Activated T-cell treated with anti-CD3 and anti-CD28 coated beads, Interleukin-2, amount 50 U/mL, for 48 hours (primary cell): ENCODE measurements around the gene SH2D1A.
"Not testable (repeated sequence)": the region's sequence is repeated elsewhere in the genome, so short reads cannot be mapped to it uniquely, and the experiment has no call there.

ENCODE experiments used
- DNase-seq, 2 experiments: peaks; one replicate each; pipeline ENCODE4 v3.0.0-alpha.2; 2020

Gene SH2D1A

DNA sequence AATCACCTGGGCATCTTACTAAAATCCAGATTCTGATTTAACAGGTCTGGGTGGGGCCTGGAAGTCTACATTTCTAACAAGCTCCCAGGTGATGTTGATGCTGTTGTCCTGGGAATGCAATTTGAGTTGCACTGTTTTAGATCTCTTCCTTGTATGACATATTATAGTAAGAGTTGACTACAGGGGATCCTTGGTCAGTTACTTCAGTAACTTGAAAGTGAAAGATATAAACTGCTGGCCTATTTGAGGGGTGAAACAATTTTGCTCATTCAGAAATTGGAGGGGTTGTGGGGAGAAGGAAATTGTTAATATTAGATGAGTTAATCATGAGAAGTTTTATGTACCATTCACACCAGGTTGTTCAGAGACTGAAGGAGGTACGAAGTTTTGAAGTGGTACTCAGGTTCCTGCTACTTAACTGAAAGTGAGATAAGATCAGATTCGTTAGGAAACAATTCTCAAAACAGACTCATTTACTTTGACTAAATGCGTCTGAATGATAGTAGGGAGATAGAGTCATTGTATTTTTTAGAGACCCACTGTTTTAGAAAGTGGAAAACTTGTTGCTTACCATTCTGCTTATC, 12.5 kb downstream of the SH2D1A start:
- no peak for DNase-seq

DNA sequence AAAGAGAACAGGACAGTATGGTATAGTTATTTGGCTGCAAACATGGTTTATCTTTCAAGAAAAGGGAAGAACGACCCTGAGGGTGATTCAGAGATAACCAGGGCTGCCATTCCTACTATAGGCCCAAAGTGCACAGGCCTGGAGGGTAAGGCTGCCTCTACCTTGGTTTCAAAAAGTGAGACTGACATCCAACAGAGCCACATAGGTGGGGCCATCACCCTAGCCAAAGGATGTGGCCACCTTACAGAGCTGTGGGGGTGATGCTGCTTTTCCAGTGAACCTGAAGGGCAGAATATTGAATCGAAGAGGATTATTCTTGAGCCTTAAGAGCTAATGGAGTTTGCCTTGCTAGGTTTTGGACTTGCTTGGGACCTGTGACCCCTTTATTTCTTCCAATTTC, 15.7 kb downstream of the SH2D1A start:
- DNase-seq = peak in 1 of 2 experiments; percentile 34

DNA sequence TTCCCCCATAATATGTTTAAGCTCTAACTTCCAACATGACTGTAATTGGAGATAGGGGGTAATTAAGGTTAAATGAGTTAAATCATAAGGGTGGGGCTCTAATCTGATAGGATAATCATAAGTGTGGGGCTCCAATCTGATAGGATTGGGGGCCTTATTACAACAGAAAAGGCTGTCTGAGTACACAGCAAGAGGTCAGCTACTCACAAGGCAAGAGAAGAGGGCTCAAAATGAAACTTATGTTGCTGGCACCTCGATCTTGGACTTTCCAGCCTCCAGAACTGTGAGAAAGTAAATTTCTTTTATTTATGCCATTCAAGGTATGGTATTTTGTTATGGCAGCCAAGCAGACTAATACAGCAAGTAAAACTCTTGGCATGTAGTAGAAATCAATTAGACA, 16.4 kb downstream of the SH2D1A start:
- no peak for DNase-seq

DNA sequence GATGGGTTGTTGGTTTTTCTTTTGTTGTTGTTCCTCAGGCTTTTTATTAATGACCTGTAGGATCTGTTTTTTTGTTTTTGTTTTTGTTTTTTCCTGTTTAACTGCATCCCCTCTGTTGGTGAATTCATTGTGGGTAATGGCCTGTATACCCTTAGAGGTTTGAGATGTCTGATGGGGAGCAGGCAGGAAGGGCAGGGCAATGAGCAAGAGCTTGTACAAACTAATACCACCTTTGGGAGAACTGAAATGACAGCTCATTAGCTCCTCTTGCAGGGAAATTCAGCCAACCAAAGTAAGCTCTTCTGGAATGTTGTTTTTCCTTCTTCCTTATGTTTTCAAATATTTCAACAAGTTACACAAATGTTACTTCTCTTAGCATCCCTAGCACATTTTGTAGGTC, 23.4 kb downstream of the SH2D1A start:
- no peak for DNase-seq

DNA sequence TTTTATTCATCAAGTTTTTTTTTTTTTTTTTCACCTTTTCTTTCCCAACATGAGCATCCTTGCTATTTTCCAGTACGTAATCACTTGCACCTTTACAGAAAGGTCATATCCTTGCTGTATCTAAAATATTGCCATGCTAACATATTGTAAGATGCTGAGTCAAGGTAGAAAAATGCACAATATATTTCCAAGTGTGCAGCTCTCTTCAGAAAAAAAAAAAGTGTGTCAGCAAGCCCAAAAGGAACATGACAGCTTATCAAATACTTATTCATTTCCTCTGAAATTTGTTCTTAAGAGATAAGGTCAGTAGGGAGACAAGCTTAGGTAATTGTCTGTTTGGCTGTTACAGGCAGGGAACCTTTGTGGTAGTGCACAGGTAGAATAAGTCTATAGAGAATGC, 27.0 kb downstream of the SH2D1A start:
- DNase-seq = no peak

DNA sequence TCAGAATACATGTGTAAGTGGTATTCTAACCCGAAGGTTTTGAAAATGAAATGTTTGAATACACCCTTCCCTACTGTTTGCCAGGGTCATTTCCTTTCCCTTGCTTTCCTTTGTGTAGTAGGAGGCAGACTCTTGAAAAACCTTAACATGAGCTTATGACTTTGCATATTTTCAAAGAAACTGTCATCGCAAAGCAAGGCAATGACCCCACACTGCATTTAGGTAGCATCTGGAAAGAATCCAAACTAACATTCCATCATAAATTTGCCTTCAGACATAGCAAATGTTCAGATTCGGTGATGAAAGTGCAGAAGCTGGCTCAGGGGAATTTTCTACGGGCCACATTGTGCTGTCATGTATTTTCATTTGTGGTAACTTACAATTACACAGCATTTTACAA, 32.3 kb downstream of the SH2D1A start:
- no peak for DNase-seq

DNA sequence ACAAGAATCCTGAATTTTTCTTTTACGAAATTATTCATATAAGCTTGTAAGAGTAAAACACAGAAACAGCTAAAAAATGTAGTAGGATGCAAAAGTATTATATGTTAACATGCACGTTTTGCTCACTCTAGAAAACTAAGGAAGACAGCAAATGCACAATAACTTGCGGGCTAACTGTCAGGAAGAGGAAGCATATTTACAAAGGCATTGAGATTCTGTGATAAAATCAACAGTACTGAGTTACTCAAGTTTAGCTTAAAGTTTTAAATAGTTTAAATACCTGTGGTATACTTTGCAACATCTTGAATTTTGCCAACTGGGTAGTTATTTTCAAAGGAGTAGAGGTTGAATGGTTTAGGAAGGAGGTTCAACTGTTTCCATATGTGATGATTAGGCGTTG, 37.0 kb downstream of the SH2D1A start:
- no peak for DNase-seq

DNA sequence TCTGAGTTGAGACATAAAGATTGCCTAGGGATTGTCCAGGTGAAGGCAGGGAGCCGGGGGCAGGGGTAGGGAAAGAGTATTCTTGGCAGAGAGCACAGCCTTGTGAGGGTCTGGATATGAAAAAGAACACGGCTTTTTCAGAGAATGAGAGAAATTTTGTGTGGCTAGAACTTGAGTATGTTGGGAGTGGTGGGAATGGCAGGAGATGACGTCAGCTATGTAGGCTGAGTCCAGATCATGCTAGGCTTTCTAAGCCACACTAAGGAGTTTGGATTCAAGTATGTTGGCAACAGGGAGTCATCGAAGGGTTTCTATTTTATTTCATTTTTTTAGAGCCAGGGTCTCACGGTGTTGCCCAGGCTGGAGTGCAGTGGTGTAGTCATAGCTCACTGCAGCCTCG, 40.0 kb downstream of the SH2D1A start:
- DNase-seq = no peak

DNA sequence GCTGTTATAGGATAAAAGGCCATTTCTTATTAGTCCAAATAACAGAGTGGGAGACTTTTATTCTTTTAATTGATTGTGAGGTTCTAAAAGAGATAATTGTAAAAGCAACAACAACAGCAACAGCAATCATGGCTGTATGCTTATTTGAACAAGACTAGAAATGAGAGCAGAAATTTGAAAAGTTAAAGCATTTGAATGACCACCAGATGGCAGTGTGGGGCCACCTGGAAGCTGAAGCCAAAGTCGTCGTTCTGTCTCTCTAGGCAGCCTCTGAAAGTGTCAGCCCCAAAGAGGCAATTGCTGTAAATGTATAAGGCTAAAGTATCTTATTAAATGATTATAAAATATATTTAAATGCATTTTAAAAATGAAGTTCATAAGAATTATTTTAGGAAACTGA, 42.2 kb downstream of the SH2D1A start:
- DNase-seq = peak; percentile 61 to 66

DNA sequence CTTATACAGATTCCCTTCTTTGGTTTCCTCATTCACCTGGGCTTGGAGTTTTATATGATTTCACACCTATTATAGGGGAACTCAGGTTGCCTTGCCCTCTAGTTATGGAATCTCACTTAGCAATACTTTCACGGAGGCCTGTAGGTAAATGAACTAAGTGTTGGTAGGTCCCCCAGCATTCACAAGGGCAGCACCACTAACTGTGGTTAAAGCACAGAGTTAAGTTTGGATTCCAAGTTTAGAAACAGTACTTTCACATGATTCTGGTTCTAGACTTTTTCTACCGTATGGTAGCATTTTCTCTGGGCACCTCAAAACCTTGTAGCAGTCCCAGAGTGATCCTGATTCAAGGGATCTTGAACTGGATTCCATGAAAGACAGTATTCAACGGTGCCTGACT, 46.4 kb downstream of the SH2D1A start:
- no peak for DNase-seq

DNA sequence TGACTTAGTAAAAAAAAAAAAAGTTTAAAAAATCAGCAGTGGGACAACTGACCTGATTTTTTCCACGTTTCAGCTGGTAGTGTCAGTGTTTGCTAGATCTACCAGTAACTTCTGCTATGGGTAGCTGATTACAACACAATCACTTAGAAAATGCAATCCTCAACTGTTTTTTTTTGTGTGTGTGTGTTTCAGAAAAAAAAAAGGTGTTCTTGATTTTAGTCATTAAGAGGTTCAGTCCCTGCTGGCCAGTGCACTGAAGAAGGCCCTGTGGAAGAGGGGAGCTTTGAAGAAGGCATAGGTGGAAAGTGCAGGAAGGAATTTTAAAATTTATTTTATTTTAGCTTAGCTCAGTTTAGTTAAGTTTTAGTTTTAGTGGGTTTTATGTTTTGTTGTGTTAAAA, 46.9 kb downstream of the SH2D1A start:
- no peak for DNase-seq

DNA sequence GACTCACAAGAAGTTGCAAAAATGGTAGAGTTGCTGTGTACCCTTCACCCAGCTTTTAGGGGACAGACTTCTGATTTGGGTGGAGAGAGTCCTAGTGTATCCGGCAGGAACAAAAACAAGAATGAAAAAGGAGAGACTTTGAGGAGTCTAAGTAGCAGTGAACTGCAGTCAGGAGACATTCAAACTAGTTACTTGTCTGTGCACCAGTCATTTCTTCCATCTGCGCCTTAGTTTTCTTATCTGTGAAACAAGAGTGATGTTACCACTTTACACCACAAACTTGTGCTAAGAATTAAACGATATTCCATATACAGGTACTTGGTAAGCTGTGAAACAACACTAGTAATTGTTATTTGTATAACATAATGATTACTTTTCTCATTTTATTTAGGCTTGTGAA, 47.3 kb downstream of the SH2D1A start:
- DNase-seq = no peak

DNA sequence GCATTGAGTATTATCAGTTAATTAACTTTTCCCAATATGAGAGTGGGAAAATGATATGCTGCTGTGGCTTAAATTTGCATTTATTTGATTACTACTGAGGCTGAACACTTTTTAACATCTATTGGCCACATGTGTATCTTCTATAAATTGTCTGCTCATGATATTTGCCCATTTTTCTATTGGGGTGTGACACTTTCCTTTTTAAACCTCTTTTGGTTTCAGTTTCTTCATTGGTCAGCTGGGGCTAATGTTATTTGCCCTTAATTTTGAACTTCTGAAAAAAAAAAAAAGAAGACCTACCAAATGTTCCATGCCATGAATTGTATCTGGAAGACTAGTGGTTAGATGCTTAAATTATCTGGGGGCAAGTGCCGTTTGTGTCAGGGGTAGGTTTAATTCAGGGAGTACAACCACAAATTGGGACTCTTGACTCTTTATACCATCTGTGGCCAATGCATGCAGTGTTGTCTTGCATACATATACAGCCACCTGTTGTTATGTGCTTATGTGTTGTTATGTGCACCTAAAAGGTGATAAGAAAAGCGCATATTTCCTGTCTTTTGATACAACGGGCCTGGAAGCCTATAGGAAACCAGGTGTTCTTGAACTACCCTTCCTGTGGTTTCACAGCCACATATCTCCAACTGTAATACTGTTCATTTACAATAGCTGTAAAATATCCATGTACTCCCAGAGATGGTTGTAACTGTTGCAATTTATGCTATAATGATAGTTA, 49.0 kb downstream of the SH2D1A start:
- no peak for DNase-seq

DNA sequence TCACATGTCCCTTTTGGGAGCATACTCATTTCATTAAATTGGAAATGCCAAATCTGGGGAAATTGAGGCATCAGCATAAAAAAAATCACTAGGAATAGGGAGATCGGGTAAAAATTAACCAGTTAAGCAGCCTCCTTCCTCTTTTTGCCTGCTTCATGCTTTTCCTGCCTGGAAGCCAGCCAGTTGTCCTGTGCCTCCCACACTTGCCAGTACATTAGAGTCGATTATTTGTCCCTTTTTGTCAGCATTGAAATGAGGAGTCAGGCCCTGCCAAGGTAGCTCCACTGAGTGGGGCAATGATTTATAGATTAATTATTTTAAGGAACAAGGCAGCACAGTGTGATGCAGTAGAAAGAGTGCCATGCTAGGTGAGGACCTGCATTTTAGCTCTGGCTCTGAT, 55.3 kb downstream of the SH2D1A start:
- DNase-seq = no peak

DNA sequence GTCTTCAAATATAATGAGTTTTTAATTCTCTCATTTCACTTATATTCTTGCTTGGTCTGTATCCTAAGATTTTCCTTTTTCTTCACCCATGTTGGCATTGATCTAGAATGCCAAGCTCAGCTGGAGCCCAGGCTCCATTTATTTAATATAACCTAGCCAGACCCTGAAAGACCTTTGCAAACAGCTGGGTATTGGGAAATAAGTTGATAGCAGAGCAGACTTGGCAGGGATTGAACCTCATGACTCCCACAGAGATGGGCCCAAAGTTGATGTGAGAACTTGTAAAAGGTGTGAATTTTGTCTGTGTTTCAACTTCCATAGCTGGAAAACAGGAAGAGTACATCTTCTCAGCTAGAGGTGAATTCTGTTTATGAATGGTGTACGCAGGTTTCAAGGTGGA, 59.5 kb downstream of the SH2D1A start:
- no peak for DNase-seq

DNA sequence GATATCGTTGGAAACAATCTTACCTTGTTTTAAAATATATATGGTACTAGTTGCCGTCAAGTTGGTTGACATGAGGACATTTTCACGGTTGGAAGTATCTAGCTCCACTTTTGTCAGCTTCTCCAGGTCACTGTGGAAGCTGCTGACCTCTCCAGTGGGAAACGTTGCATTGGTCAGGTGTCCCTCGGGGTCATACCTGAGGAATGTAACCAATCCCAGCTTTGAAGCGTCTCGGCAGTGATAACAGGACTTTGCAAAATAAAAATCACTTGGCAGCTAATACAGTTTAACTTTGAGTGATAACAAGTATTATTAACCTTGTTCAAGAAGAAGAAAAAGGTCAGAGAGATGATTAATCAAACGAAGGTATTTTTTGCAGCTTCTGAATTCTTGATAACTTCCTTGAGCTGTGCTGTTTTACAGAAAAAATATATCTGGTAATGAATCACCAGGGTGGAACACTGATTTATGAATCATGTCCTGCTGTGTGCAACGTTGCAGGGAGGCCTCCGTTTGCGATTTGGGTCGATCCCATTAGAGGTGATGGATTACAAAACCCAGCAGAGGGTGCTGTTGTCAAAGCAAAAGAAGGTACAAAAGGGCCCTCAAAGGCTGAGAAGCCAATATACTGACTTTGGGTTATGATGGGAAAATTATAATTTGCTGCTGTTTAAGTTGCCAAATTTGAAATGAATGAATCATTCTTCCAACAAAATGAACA, 60.1 kb downstream of the SH2D1A start:
- DNase-seq = peak; percentile 71 to 77

DNA sequence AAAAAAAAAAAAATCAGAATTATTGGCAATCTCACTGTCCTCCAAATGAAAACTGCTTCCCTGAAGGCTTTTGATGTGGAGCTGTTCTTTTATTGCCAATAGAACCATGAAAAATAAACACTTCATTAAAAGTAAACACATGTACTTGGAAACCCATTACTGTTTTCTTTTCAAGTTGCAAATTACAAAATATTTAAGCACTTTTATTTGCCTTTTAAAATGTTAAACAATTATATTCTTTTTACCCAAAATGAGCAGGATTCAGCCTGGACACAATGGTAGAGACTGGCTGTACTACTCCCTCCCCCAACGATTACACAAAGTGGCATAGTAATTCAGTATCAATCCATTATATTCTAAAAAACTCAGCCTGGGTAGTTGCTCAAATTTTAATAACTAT, 60.9 kb downstream of the SH2D1A start:
- DNase-seq = no peak

DNA sequence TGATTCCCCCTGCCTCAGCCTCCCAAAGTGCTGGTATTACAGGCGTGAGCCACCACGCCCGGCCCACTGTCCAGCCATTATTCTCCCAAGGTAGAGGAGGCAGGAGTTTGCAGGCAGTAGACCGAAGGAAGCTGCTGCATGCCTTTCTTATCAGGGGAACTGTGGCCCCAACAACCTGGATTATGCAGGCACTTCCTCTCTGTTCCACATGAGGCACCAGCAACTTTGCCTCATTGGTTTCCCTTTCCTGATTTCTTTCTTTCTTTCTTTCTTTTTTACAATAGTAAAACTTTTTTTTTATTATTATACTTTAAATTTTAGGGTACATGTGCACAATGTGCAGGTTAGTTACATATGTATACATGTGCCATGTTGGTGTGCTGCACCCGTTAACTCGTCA, 62.0 kb downstream of the SH2D1A start:
- DNase-seq = not testable (repeated sequence)

DNA sequence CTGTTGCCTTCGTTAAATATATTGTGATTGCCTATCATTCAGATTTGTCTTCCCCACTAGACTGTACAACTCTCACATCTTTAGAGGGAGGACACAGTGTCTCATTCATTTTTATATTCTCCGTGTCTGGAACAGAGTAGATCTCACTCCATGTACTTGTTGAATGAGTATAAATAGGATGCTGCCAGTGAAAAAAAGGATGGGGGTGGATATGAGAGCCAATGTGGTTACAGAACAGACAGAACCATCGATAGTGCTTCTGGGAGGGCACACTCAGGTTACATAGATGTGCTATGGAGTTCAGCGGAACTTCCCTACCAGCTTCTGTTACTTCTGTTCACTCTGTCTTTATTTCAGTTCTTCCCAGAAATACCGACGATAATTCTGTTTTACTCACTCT, 66.9 kb downstream of the SH2D1A start:
- no peak for DNase-seq

DNA sequence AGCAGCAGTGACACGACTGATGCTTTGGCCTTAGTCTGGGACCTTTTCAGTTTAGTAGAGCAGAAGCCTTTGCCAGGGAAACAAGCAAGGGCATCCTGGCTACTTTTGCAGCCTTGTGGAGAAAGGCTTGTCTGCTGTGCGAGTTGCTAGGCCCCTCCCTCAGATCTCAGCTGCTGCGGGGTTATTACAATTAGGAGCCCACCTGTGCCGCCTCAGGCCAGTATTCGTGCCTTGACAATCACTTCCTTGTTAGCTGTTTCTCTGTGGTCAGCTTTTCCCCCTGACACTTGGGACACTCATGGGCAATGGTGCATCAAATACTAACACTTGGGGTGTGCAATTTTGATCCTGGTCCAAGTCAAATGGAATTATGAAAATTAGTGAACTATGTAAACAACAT, 67.9 kb downstream of the SH2D1A start:
- no peak for DNase-seq

DNA sequence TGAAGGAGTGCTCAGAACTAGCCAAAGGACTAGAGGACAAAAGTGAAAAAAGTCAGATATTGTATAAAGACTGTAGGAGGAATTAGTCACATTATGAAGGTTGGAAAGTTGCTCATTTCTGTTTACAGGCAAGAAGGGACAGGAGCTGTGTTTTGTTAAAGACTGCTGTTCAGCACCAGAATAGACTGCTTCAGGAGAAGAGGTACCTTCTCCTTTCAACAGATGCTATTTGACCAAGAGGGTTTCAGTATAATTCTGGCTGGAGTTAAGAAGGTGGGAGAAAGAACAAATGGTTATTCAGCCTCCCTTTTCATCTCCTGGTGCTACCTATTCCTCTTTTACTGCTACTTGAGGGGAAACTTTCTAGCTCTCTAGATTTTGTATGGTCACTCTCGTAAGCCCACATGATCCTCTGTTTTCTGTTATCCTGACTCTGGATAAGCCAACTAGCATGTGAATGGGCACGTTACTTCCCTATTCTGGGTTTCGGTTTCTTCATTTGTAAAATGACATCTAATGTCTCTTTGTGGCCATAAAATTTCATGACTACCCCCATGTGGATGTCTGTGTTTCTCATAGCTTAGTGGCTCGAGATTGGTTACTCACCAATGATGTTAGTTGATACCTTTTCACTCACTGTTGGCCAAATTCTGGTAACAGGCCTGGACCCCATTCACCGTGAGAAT, 68.9 kb downstream of the SH2D1A start:
- DNase-seq = no peak

DNA sequence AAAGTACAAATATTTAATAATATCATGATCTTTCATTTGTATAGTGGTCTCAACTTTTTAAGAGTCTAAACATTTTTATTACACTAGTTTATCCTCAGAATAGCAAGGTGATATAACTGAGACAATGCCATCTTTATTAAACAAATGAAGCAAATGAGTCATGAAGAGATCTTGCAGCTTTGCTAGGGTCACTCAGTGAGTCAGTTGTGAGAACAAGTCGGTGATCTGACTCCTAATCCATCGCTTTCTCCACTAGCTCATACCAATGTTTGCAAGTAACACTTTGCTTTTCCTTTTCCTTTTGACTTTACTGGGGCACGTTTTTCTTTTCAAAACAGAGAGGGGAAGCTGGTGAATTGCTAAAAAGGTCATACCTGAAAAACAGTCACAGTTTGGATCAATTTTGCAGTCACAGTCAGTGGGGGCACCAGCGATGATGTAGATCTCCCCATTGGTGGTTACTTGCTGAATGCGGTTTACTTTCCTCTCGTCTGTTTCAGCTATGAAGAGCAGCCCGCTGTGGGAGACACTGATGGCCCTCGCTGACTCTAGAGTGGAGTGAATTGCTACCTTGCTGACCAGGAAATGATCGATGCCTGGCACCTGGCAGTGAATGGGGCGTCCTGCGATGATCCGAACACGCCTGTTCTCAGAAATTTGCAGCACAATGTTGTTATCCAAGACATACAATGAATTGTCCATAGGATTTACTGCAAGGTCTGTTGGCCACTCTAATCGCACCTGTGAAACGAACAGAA, 75.7 kb downstream of the SH2D1A start:
- no peak for DNase-seq
